Measurements from ENCODE around the gene HIVEP1. TPM values are rescaled to one million over a fixed set of nuclear protein-coding genes. Genes with fewer than 3 reads are reported as not detected.

Gene HIVEP1
- total RNA-seq, 1 donor from 2014 or later, result 27.8 TPM

DNA sequence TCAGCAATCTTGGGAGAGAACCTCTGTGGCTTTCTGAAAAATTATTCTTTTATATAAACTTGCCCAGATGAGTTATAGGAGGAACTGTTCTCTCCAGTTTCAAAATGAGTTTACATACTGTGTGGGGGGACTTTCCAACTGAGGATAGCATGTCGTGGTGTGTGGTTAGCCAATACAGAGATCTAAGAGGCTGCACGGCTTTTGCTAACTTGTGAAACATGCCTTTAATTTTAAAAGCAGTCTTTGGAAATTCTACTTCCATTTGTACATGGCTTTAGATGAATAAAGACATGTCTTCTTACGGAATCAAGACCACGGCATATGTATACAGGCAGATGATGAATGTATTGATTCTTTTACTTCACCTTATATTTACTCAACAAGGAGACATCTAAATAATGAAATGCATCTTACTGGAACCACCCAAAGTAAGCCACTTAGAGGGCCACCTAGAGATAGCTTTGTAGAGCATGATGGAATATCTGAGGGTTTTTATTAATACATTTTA, 39.8 kb downstream of the HIVEP1 start:
- no peaks in the 10 kb centered on the region for H3K9me3 Mint-ChIP-seq (ENCODE audit: unreplicated experiment)
- no peak for DNase-seq (ENCODE audit: extremely low spot score, unreplicated experiment)
- H3K4me3 Mint-ChIP-seq (ENCODE audit: unreplicated experiment), result no peak overlapping the region
- no peaks in the 10 kb centered on the region for H3K27me3 Mint-ChIP-seq (ENCODE audit: unreplicated experiment)
- H3K4me1 Mint-ChIP-seq (ENCODE audit: unreplicated experiment), result peaks cover 18% of the 10 kb centered on the region
- peaks cover 5% of the 10 kb centered on the region for H3K36me3 Mint-ChIP-seq (ENCODE audit: unreplicated experiment)
- TF ChIP-seq, protein P1, sequence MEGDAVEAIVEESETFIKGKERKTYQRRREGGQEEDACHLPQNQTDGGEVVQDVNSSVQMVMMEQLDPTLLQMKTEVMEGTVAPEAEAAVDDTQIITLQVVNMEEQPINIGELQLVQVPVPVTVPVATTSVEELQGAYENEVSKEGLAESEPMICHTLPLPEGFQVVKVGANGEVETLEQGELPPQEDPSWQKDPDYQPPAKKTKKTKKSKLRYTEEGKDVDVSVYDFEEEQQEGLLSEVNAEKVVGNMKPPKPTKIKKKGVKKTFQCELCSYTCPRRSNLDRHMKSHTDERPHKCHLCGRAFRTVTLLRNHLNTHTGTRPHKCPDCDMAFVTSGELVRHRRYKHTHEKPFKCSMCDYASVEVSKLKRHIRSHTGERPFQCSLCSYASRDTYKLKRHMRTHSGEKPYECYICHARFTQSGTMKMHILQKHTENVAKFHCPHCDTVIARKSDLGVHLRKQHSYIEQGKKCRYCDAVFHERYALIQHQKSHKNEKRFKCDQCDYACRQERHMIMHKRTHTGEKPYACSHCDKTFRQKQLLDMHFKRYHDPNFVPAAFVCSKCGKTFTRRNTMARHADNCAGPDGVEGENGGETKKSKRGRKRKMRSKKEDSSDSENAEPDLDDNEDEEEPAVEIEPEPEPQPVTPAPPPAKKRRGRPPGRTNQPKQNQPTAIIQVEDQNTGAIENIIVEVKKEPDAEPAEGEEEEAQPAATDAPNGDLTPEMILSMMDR (IDR thresholded peaks at IDR 0.05), result no peak
- H3K27ac Mint-ChIP-seq (ENCODE audit: unreplicated experiment), result peak overlapping the region; percentile 48

DNA sequence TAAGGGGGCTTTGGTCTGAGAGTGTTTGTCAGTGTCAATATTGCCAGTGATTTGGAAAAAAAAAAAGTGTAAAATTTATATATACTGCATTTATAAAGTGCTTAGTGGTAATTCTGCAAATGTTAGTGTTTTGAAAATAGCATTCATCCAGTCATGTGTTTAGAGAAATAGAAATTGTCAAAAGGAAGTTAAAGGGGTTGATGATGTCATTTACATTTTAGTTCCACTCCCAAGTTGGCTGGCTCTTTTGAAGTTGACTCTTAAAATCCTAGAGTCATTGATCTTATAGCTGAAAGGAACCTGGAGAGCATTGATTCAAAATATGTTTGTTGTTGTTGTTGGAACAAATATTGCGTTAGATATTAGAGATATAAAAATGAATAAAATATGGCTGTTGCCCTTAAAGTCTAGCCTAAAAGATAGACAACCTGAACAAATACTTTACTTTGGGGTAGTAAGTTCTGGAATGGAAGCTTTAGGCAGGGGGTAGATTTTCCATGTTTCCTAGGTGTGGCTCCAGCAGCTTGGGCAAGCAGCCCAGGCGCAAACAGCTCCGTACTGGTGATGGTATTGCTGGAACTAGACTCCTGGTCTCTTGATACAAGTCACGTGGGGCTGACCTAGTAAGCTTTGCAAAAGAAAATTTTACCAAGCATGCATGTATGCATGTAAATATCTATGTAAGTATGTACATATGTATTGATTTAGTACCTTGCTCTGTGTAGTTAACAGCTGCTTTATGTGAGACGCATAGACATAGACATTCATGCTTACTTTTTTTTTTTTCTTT, 46.3 kb downstream of the HIVEP1 start:
- DNase-seq (ENCODE audit: extremely low spot score, unreplicated experiment), result no peak
- Mint-ChIP-seq H3K4me3 (ENCODE audit: unreplicated experiment) (no peak overlapping the region), H3K36me3 (ENCODE audit: unreplicated experiment) (no peaks in the 10 kb centered on the region), H3K4me1 (ENCODE audit: unreplicated experiment) (peaks cover 25% of the 10 kb centered on the region), H3K27me3 (ENCODE audit: unreplicated experiment) (no peaks in the 10 kb centered on the region), H3K27ac (ENCODE audit: unreplicated experiment) (no peak overlapping the region), H3K9me3 (ENCODE audit: unreplicated experiment) (no peaks in the 10 kb centered on the region)
- TF ChIP-seq, protein P1 (IDR thresholded peaks at IDR 0.05), result no peak

DNA sequence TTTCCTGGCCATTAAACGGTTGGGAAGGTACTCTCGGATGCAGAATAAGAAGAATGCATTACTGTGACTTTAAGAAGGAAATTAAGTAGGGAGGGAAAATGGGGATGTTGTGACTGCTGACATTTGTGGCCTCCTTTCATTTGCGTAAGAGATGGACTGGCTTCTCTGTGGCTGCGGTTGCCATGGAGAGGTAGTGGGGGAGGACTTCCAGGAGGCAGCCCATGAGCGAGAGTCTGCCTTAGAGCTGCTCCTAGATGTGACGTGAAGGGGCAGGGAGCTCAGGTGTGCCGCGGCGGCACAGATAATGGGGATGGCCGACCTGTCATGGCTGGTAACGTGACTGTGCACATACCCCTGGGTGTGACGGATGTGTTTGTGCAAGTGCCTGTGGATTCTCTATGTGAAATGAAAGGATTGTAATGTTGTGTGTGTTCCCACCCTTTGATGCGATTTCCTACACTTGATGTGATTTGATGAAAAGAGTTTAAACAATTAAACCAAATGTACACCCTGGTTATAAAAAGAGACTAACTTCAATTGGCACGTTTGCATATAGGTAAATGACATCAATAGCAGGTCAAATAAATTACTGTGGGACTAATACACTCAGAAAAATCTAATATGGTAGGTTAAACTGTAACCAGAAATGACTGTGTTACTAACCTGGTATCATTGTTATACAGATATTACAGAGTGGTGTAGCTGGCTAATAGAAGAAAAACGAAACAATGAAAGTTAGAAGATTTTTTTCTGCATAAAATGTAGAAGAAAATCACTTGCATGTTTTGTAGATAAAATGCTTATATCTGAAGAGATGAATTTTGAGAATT, 48.9 kb downstream of the HIVEP1 start:
- TF ChIP-seq, protein P1 (IDR thresholded peaks at IDR 0.05), result no peak
- Mint-ChIP-seq H3K9me3 (ENCODE audit: unreplicated experiment) (no peaks in the 10 kb centered on the region), H3K4me3 (ENCODE audit: unreplicated experiment) (peak overlapping the region; percentile 48), H3K27me3 (ENCODE audit: unreplicated experiment) (no peaks in the 10 kb centered on the region), H3K36me3 (ENCODE audit: unreplicated experiment) (no peaks in the 10 kb centered on the region), H3K27ac (ENCODE audit: unreplicated experiment) (no peak overlapping the region), H3K4me1 (ENCODE audit: unreplicated experiment) (peaks cover 22% of the 10 kb centered on the region)
- no peak for DNase-seq (ENCODE audit: extremely low spot score, unreplicated experiment)

DNA sequence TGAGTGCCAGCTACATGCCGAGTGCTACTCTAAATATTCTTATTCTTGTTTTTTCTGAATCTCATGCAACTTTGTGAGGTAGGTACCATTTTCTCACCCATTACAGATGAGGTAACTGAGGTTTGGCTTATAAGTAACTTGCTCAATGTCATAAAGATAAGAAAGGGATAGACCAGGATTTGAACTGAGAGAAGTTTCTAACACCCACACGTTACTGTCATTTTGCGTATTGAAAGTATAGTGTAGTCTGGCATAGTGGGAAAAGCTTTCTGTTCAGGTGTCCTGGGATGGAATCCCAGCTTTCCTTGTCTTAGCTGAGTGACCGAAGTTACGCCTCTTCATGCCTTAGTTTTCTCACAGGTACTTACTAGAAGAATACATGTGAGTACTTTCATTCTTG, 50.5 kb downstream of the HIVEP1 start:
- no peak overlapping the region for H3K27ac Mint-ChIP-seq (ENCODE audit: unreplicated experiment)
- no peak overlapping the region for H3K4me3 Mint-ChIP-seq (ENCODE audit: unreplicated experiment)
- H3K9me3 Mint-ChIP-seq (ENCODE audit: unreplicated experiment), result no peaks in the 10 kb centered on the region
- TF ChIP-seq, protein P1 (IDR thresholded peaks at IDR 0.05), result no peak
- H3K36me3 Mint-ChIP-seq (ENCODE audit: unreplicated experiment), result no peaks in the 10 kb centered on the region
- no peak for DNase-seq (ENCODE audit: extremely low spot score, unreplicated experiment)
- peaks cover 29% of the 10 kb centered on the region for H3K4me1 Mint-ChIP-seq (ENCODE audit: unreplicated experiment)
- H3K27me3 Mint-ChIP-seq (ENCODE audit: unreplicated experiment), result no peaks in the 10 kb centered on the region

DNA sequence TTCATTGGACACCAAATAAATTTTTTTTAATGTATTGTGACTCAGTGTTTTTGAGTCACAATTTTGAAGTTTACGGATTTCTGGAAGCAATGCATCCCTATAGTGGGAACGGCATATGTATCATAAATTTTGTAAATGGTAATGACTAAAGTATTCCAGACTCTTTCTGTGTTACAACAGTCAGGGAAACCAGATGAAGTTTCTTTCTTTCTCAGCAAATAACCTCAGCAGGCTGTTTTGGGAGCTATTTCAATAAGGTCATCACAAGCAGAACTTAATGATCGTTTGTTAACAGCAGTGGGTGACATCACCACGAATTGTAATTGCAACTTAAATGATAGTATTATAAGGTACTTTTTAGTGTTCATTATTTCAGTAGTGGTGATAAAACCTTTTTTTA, 52.0 kb downstream of the HIVEP1 start:
- Mint-ChIP-seq H3K4me3 (ENCODE audit: unreplicated experiment) (no peak overlapping the region), H3K4me1 (ENCODE audit: unreplicated experiment) (peaks cover 26% of the 10 kb centered on the region)

More for the DNA sequence above, 52.0 kb downstream of the HIVEP1 start:
- Mint-ChIP-seq H3K9me3 (ENCODE audit: unreplicated experiment) (no peaks in the 10 kb centered on the region), H3K36me3 (ENCODE audit: unreplicated experiment) (no peaks in the 10 kb centered on the region), H3K27me3 (ENCODE audit: unreplicated experiment) (no peaks in the 10 kb centered on the region), H3K27ac (ENCODE audit: unreplicated experiment) (no peak overlapping the region)
- TF ChIP-seq, protein P1 (IDR thresholded peaks at IDR 0.05), result no peak
- DNase-seq (ENCODE audit: extremely low spot score, unreplicated experiment), result no peak
